COR-L47 (cell line): ENCODE results near the gene BOK.

Source experiments
- DNase-seq: peaks from one replicate; lab custom pipeline; 2025; lab: John Stamatoyannopoulos, UW

BOK gene

DNA sequence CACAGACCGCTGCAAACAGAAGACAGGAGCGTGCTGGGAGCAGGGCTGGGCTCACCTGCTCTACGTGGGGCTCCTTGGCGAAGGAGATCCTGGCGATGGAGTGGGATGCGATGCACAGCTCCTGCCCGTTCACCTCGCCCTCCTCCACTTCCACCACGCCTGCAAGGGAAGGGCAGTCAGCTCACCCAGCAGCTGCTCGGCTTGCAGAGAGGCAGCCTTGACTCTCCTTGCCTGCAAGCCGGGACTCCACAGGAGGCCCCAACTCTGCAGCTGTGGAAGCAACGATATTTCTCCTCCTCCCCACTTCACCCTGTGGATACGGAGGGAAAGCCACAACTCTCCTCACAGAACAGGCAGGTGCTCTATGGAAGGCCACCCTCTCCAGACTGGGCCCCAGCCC, 43.3 kb downstream of the BOK start:
- DNase-seq: no peak

DNA sequence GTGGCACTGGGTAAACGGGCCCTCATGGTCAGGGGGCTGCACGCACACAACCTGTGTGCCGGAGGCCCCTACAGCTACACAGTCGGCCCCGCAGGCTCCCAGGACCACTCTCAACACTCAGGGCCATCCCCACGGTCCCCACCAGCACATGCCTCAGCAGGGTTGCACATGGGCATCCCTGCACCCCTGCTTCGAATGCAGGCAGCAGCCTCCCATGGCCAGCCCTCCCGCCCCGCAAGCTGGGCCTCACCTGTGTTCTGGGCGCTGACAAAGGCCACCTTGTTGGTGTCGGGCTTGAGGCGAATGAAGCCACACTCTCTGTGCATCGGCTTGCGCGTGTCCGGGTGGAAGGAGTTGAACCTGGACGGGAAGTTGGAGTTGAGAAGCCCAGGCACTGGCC, 44.2 kb downstream of the BOK start:
- no peak for DNase-seq

DNA sequence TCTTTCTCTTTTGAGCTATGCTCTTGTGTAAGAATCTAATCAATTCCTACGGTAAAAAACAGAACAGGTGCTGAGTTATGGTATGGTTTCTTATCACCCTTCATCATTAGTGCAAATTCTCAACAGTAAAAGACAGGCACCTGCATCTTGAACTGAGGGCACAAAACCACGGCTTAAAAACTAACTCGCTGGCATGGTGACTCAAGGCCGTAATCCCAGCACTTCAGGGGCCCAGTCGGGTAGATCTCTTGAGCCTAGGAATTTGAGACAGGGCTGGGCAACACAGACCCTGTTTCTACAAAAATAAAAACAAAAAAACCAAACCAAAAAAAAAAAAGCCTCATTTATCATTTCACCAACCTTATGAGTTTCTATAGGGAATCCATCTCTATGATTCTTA, 45.1 kb downstream of the BOK start:
- no peak for DNase-seq

DNA sequence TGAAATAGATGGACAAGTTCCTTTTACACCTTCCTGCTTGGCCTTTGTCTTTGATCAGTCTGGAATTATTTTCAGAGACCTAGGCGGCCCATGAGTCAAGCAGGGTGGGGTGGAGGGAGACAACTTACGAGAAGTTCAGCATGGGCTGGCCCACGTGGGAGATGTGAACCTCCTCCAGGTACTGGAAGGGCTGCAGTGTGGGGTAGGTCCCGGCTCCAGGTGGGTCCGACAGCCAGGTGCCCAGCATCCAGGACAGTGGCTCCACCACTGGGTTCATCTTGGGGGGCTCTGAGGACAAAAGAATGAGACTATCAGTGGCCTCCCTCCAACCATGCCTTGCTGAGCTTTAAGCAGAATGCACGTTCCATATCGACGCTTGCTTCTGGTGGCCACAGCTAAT, 47.6 kb downstream of the BOK start:
- no peak for DNase-seq

DNA sequence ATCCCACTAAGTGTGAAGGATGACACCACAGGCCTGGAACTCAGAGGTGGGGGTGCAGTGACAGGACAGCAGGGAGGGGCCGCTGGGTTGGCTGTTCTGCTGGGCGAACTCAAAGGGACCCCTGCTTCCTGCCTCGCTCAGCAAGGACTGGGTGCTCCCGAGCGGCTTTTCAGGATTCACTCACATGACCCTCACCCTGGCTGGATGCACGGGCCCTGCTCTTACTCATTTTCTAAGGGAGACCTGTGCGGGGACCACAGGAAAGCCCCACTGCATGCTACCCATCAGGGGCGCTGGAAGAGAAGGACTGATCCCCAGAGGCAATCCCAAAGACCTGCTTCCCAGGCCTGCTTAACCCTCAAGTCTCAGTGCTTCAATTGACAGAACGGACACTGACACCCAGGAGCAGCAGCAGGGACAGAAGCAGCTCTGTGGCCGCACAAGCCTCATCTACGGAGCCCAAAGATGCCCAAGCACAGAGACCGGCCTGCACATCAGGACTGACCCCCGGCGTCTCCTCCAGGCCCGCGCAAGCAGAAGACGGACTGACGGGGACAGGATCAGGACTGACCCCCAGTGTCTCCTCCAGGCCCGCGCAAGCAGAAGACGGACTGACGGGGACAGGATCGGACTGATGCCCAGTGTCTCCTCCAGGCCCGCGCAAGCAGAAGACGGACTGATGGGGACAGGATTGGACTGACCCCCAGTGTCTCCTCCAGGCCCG, 48.8 kb downstream of the BOK start:
- DNase-seq: no peak

DNA sequence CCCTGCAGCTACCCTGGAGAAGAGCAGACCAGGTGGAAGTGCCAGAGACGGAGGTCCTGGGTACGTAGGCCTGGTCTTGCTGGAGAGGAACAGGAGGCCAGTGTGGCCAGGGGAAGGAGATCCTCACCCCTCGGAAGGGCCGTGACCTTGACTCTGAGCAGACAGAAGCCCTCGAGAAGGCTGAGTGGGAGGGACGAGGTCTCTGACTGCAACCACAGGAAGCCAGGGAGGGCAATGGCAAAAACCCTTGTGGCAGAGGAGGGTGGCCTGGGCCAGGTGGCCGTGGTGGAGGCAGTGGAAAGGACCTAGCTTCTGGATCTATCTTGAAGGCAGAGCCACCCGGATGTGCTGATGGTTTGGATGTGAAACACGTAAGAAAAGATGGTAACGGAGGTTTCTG, 50.3 kb downstream of the BOK start:
- DNase-seq: no peak

DNA sequence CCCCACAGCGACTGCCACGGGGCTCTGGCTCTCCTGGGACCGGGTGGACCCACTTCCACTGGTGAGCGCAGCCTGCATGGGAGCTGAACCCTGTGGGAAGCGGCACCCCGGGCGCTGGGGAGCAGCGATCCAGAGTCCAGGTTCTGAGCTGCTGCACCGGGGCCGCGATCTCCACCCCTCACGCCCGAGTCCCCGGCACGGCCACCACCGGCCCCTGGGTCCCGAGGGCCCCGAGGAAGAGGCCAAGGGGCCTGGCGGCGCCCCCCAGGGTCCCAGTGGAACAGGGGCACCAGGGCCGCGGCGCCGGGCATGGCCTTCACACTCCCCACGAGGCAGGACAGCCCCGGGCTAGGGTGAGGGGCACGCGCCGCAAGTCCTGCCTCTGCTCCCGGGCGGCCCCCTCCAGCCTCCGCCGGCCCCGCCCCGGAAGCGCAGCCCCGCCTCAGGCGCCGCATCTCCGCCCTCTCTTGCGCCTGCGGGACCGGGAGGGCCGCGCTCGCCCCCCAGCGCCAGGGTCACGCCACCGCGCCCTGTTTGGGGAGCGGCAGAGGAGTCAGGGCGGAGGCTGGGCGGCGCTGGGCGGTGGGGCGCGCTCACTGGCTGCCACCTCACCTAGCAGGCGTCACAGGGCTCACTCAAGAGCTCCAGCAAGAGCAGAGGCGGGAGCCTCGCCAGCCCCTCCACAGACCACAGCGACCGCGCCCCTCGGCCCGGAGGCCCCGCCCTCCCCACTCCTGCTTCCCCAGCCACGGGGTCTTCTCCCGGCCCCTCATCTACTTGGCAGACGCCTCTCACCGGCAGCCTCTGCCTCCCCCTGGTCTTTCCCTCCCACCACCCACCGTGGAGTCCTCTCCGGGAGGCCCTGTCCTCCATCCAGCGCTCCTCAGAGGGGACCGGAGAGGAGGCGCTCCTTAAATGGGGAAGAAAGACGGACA, 51.6 kb downstream of the BOK start:
- no peak for DNase-seq

DNA sequence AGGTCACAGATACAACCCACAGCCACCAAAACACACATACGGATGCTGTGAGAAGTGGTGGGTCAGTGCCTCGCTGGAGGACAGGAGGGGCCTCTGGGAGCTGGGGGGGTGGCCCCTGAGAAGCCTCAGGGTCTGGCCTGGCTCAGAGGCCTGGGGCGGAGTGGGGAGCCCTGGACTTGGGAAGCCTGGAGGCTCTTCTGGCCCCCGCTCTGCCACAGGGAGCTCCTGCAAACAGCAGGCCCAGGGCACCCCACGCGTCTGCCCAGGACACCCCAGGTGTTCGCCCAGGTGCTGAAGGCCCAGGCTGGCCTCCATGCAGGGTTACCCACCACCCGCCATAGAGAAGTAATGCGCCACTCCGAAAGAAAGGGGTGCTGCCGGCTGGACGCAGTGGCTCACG, 52.5 kb downstream of the BOK start:
- DNase-seq: no peak

DNA sequence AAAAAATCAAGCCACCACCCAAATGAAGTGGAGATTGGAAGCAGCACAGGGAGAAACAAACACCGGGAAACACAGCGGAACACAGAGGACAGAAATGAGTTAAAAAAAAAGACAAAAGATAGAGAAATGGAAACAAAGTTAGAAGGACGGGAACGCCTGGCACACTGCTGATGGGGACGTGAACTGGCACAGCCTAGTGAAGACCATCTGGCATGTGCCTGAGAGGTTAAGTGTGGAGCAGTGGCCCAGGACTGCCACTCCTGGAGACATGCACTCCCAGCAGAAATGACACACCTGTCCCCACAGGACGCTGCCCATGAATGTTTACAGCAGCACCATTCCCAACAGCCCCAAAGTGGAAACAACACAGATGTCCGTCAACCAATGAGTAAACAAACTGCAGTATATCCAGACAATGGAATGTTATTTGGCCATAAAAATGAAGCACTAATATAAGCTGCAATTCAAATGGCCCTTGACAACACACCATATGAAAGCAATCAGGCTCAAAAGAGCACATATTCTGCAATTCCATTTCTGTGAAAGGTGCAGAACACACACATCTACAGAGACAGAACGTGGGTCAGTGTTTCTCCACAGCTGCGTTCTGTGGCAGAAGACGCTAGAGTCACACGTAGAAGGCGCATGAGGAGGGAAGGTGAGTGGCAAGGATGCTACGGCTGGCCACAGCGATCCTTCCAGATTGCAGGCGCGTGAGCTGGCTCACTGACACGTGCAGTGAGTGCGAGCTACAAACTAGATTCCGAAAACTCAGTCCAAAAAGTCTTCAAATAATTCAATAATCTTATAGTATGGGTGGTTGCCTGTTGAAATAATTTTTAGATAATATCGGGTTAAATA, 53.8 kb downstream of the BOK start:
- no peak for DNase-seq

DNA sequence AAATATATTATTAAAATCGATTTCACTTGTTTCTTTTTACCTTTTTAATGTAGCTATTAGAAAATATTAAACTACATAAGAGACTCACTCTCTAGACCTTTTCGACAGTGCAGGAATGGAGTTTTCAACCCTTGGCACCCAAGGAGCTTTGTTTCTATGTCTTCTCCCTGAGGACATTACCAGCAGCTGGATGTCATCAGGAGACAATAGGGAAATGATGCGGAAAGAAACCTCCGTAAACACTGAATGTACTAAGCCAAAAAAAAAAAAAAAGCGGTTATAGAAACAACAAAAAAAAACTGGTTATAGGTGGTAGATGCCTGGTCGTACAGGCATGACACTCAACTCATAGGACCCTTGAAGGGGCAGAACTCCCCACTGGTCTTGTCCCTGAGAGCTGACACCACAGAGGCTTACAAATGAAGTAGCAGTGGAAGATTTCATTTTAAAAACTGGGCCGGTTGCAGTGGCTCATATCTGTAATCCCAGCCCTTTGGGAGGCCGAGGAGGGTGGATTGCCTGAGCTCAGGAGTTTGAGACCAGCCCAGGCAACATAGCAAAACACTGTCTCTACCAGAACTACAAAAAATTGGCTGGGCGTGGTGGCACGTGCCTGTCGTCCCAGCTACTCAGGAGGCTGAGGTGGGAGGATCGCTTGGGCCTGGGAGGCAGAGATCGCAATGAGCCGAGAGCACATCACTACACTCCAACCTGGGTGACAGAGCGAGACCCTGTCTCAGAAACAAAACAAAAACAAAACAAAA, 54.7 kb downstream of the BOK start:
- DNase-seq: no peak

DNA sequence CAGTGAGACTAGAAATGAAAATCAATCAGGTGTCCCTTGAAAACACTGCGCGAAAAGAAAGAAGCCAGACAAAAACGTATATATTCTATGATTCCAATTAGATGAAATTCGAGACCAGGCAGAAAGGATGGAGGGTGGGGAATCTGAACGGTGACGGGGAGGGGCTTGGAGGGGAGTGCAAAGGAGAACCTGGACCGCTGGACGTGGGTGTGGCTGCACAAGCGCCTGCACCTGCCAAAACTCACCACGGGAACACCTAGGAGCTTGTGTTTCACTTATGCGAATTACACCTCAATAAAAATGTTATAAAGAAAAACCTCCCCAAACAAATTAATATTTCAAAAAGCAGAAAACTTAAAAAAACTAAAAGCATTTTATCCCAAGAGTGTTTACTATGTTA, 56.5 kb downstream of the BOK start:
- DNase-seq: no peak

DNA sequence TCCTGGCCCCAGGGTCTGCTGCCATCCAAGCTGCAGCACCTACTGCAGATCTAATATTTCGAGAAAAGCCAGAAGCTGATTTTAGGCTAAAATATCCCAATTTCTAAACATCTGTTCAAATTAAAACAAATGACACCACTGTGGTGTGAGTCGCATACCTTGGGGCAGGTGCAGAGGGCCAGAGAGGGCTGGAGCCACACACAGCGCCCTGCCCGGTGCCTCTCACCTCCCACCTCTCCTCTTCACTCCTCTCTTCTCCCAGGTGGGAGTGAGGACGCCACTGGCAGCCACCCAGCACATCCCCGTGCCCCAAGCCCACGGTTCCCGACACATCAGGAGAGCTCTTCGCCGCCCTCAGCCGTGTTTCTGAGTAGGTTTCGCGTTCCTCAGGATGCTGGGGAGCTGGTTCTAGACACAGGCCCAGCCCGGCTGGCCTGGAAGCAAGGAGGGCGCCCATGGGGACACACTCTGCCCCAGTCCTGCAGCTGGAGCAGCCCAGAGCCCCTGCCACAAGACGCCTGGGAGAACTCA, 57.0 kb downstream of the BOK start:
- no peak for DNase-seq

DNA sequence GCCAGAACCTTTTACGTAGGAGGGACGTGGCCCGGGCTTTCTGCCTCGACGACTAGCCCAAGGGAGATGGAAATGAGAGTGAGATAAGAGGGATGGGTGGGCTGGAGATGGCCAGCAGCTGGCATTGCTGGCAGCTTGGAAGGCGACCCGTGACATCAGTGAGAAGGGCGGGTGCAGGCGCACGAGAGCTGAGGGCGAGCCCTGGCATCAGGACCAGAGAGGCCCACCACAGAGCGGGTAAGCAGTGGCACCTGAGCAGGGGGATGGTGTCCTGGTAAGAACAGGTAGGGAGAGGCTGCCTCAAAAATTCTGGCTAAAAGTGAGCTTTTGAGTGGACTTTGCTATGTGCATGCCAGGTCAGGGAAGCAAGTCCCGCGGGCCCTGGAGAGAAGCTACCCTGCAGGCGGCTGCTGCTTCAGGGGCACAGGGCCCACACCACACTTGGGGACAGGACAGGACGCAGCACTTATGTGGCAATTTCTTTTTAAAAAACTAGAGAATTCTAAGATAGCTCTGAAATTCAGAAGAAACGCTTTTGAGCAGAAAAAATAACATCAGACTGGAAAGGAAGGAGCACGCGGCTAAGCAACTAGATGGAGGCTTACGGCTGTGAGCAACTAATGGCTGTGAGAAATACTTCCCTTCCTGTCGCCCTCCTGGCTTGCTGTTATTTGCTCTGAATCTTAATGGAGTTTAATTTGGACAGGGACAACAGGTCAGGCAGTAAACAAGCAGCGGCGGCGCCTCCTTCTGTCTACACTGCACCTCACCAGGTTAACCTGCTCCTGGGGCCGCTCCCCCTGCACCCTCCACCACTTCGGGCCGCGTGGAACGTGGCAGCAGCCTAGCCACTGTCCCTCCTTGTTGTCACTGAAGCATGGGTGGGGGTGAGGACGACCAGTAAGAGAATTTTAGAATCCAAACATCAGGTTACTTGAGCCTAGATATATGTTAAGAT, 57.9 kb downstream of the BOK start:
- no peak for DNase-seq

DNA sequence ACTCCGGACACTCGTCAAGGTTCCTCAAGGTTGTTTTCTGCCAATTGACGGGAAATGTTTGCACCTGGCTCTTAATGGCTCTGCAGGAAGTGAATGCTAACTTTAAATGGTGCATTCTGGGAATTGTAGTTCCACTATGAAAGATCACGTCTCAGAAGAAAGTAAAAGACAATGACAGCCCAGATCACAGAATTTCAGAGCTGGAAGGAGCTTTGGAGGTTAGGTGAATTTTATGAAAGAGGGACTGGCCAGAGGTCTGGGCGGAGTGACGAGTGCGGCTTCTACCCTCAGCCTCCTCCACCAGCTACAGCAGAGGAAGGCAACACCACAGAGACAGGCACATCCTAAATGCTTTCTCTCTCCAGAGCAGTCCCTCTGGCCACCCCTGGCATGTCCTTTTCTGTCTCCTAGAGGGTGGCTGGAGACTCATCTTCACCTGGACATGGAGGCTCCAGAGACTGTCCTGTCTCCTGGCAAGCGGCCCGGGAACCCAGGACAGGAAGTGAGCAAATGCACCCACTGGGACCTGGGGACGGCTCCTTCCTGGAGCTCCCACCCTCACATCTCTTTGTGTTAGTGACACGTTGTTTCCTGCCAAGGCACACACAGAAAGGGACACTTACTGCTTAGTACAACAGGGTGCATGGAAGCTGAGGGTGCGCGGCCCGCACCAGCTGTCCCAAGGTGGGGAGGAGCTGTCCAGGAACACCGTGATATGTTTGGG, 59.0 kb downstream of the BOK start:
- DNase-seq: peak; percentile 76

DNA sequence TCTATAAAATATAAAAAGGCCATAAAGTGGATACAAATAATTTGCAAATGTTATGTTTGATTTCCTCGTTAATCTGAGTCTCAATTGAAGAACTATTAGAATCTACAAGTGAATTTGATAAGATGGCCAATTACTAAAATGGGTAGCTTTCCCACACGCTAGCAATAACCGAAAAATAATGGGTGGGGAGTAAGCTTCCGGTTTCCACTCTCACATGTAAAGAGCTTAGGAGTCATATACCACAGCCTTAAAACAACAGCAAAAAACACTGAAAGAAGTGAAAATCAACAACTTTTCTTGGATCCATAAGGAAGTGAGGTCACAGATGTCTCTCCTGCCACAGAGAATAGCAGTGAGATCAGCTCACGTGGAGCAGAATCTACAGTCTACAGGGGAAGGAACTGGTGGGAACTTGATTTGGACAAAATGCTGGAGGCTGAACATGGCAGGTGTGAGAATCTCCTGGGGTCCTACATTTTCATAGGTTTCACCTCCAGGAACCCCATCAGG, 59.8 kb downstream of the BOK start:
- DNase-seq: no peak

DNA sequence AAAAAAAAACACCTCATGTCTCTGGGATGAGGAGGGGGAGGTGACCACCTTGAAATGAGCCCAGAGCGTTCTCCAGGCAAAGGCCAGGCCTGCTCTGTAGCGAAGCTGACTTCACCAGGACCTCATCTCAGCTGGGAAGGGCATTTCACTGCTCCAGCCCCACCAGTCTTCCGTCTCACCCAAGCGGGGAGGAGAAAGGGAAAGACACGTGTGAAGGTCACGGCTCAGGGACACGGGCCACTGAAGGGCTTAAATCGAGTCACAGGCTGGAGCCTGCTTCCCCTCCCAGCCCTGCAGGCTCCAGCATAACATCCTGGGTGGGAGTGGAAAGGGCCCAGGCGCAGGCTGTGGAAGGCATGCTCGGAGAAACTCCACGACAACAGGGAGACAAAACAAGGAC, 60.3 kb downstream of the BOK start:
- no peak for DNase-seq

DNA sequence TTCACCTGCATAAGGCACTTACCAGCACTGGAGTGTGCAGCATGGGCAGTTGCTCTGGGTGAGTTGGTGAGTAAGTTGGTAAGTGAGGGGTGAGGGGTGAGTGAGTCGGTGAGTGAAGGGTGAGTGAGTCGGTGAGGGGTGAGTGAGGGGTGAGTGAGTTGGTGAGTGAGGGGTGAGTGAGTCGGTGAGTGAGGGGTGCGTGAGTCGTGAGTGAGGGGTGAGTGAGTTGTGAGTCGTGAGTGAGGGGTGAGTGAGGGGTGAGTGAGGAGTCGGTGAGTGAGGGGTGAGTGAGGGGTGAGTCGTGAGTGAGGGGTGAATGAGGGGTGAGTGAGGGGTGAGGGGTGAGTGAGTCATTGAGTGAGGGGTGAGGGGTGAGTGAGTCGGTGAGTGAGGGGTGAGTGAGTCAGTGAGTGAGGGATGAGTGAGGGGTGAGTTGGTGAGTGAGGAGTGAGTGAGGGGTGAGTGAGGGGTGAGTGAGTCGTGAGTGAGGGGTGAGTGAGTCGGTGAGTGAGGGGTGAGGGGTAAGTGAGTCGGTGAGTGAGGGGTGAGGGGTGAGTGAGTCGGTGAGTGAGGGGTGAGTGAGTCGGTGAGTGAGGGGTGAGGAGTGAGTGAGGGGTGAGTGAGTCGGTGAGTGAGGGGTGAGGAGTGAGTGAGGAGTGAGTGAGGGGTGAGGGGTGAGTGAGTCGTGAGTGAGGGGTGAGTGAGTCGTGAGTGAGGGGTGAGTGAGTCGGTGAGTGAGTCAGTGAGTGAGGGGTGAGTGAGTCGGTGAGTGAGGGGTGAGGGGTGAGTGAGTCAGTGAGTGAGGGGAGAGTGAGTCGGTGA, 61.3 kb downstream of the BOK start:
- DNase-seq: no peak

DNA sequence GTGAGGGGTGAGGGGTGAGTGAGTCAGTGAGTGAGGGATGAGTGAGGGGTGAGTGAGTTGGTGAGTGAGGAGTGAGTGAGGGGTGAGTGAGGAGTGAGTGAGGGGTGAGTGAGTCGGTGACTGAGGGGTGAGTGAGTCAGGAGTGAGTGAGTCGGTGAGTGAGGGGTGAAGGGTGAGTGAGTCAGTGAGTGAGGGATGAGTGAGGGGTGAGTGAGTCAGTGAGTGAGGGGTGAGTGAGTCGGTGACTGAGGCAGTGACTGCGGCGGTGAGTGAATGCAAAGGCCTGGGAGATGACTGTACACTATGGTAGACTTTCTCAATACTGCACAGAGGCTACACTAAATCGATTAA, 61.8 kb downstream of the BOK start:
- DNase-seq: no peak
